Measurements from ENCODE around the gene CR1. TPM values are rescaled to one million over a fixed set of nuclear protein-coding genes. Genes with fewer than 3 reads are reported as not detected.
A peak's percentile ranks its signal among the peaks of the same experiment; 100 is the strongest.

Gene CR1
- polyA plus RNA-seq (2013, experiment 1 of 2): 0.20 TPM
- polyA plus RNA-seq (2013, experiment 2 of 2): 0.06 TPM

- no peaks in the 10 kb centered on the region for H3K36me3 ChIP-seq (ENCODE audit: insufficient read depth, low read length)
- H3K9ac ChIP-seq (ENCODE audit: low read depth, low read length): peak within 1 kb of the TSS; percentile 77
- no peaks in the 10 kb centered on the region for H3K9me3 ChIP-seq (ENCODE audit: insufficient read depth, low read depth, low read length)
- 3% methylated on average over 68 of the region's 68 CpGs for WGBS
- peaks cover 56% of the 10 kb centered on the region for H3K27me3 ChIP-seq (ENCODE audit: insufficient read depth, low read length)
- peak within 1 kb of the TSS; percentile 64 for H3K4me3 ChIP-seq (ENCODE audit: low read length)
- H3K4me1 ChIP-seq (ENCODE audit: insufficient read depth, low read length): no peaks in the 10 kb centered on the region
- H3K27ac ChIP-seq (ENCODE audit: low read depth, low read length): no peak within 1 kb of the TSS
These were observed at the start of gene CR1 for GRCh38 chr1:207495801-207496792. Gene CR1, plus strand, starts transcription at chr1:207496157. Its CDS starts 111 bp downstream, at chr1:207496268.

GRCh38 chr1:207453710-207454045 is 42.3 kb upstream of the CR1 start:
- no peaks in the 10 kb centered on the region for H3K9me3 ChIP-seq (ENCODE audit: insufficient read depth, low read depth, low read length)
- no peaks in the 10 kb centered on the region for H3K4me1 ChIP-seq (ENCODE audit: insufficient read depth, low read length)
- no peaks in the 10 kb centered on the region for H3K36me3 ChIP-seq (ENCODE audit: insufficient read depth, low read length)
- 38% methylated on average over 1 of the region's 1 CpG for WGBS
- H3K4me3 ChIP-seq (ENCODE audit: low read length): peak overlapping the region; percentile 66
- peaks cover 85% of the 10 kb centered on the region for H3K27me3 ChIP-seq (ENCODE audit: insufficient read depth, low read length)
- H3K9ac ChIP-seq (ENCODE audit: low read depth, low read length): no peak overlapping the region
- no peak overlapping the region for H3K27ac ChIP-seq (ENCODE audit: low read depth, low read length)

- no peaks in the 10 kb centered on the region for H3K4me1 ChIP-seq (ENCODE audit: insufficient read depth, low read length)
- H3K36me3 ChIP-seq (ENCODE audit: insufficient read depth, low read length): no peaks in the 10 kb centered on the region
- peak within 1 kb of the TSS; percentile 58 for H3K9ac ChIP-seq (ENCODE audit: low read depth, low read length)
- H3K4me3 ChIP-seq (ENCODE audit: low read length): peak within 1 kb of the TSS; percentile 66
- H3K9me3 ChIP-seq (ENCODE audit: insufficient read depth, low read depth, low read length): no peaks in the 10 kb centered on the region
- WGBS: 1% methylated on average over 75 of the region's 75 CpGs
- peaks cover 83% of the 10 kb centered on the region for H3K27me3 ChIP-seq (ENCODE audit: insufficient read depth, low read length)
- H3K27ac ChIP-seq (ENCODE audit: low read depth, low read length): no peak within 1 kb of the TSS
These were observed 41.7 kb upstream of the CR1 start, which contains the start of gene CR2 for GRCh38 chr1:207454046-207454964. Gene CR2, plus strand, starts transcription at chr1:207454328. Its CDS starts 91 bp downstream, at chr1:207454419.

- peaks cover 74% of the 10 kb centered on the region for H3K27me3 ChIP-seq (ENCODE audit: insufficient read depth, low read length)
- H3K27ac ChIP-seq (ENCODE audit: low read depth, low read length): no peak overlapping the region
- no peak overlapping the region for H3K9ac ChIP-seq (ENCODE audit: low read depth, low read length)
- H3K36me3 ChIP-seq (ENCODE audit: insufficient read depth, low read length): no peaks in the 10 kb centered on the region
- H3K9me3 ChIP-seq (ENCODE audit: insufficient read depth, low read depth, low read length): no peaks in the 10 kb centered on the region
- no peaks in the 10 kb centered on the region for H3K4me1 ChIP-seq (ENCODE audit: insufficient read depth, low read length)
- WGBS: 74% methylated on average over 6 of the region's 6 CpGs
- H3K4me3 ChIP-seq (ENCODE audit: low read length): peak overlapping the region; percentile 66
These were observed 40.7 kb upstream of the CR1 start for GRCh38 chr1:207455183-207455754.

- 84% methylated on average over 1 of the region's 1 CpG for WGBS
- Histone ChIP-seq H3K27me3 (ENCODE audit: insufficient read depth, low read length) (peaks cover 45% of the 10 kb centered on the region), H3K9me3 (ENCODE audit: insufficient read depth, low read depth, low read length) (no peaks in the 10 kb centered on the region), H3K9ac (ENCODE audit: low read depth, low read length) (no peak overlapping the region), H3K36me3 (ENCODE audit: insufficient read depth, low read length) (no peaks in the 10 kb centered on the region), H3K27ac (ENCODE audit: low read depth, low read length) (no peak overlapping the region), H3K4me1 (ENCODE audit: insufficient read depth, low read length) (no peaks in the 10 kb centered on the region), H3K4me3 (ENCODE audit: low read length) (no peak overlapping the region)
These were observed 37.5 kb upstream of the CR1 start for GRCh38 chr1:207458414-207458813.

GRCh38 chr1:207459008-207459407 is 36.9 kb upstream of the CR1 start:
- Histone ChIP-seq H3K9me3 (ENCODE audit: insufficient read depth, low read depth, low read length) (no peaks in the 10 kb centered on the region), H3K27ac (ENCODE audit: low read depth, low read length) (no peak overlapping the region), H3K4me3 (ENCODE audit: low read length) (no peak overlapping the region), H3K27me3 (ENCODE audit: insufficient read depth, low read length) (peaks cover 39% of the 10 kb centered on the region), H3K9ac (ENCODE audit: low read depth, low read length) (no peak overlapping the region), H3K4me1 (ENCODE audit: insufficient read depth, low read length) (no peaks in the 10 kb centered on the region), H3K36me3 (ENCODE audit: insufficient read depth, low read length) (no peaks in the 10 kb centered on the region)
- 92% methylated on average over 2 of the region's 2 CpGs for WGBS

- Histone ChIP-seq H3K27me3 (ENCODE audit: insufficient read depth, low read length) (peaks cover 13% of the 10 kb centered on the region), H3K9ac (ENCODE audit: low read depth, low read length) (no peak overlapping the region), H3K36me3 (ENCODE audit: insufficient read depth, low read length) (no peaks in the 10 kb centered on the region)
These were observed 34.3 kb upstream of the CR1 start for GRCh38 chr1:207461649-207462048.

GRCh38 chr1:207462535-207462934 is 33.4 kb upstream of the CR1 start:
- Histone ChIP-seq H3K4me1 (ENCODE audit: insufficient read depth, low read length) (no peaks in the 10 kb centered on the region), H3K9me3 (ENCODE audit: insufficient read depth, low read depth, low read length) (no peaks in the 10 kb centered on the region), H3K36me3 (ENCODE audit: insufficient read depth, low read length) (no peaks in the 10 kb centered on the region), H3K4me3 (ENCODE audit: low read length) (no peak overlapping the region), H3K27me3 (ENCODE audit: insufficient read depth, low read length) (peaks cover 4% of the 10 kb centered on the region), H3K27ac (ENCODE audit: low read depth, low read length) (no peak overlapping the region), H3K9ac (ENCODE audit: low read depth, low read length) (no peak overlapping the region)

More at GRCh38 chr1:207461649-207462048, 34.3 kb upstream of the CR1 start:
- no peak overlapping the region for H3K4me3 ChIP-seq (ENCODE audit: low read length)
- H3K27ac ChIP-seq (ENCODE audit: low read depth, low read length): no peak overlapping the region
- H3K9me3 ChIP-seq (ENCODE audit: insufficient read depth, low read depth, low read length): no peaks in the 10 kb centered on the region
- H3K4me1 ChIP-seq (ENCODE audit: insufficient read depth, low read length): no peaks in the 10 kb centered on the region
- WGBS: 72% methylated on average over 1 of the region's 1 CpG

- Histone ChIP-seq H3K36me3 (ENCODE audit: insufficient read depth, low read length) (no peaks in the 10 kb centered on the region), H3K9me3 (ENCODE audit: insufficient read depth, low read depth, low read length) (no peaks in the 10 kb centered on the region), H3K9ac (ENCODE audit: low read depth, low read length) (no peak overlapping the region), H3K27ac (ENCODE audit: low read depth, low read length) (no peak overlapping the region), H3K4me3 (ENCODE audit: low read length) (no peak overlapping the region), H3K4me1 (ENCODE audit: insufficient read depth, low read length) (no peaks in the 10 kb centered on the region), H3K27me3 (ENCODE audit: insufficient read depth, low read length) (peaks cover 2% of the 10 kb centered on the region)
These were observed 32.9 kb upstream of the CR1 start for GRCh38 chr1:207463021-207463420.

GRCh38 chr1:207463571-207463970 is 32.4 kb upstream of the CR1 start:
- no peaks in the 10 kb centered on the region for H3K9me3 ChIP-seq (ENCODE audit: insufficient read depth, low read depth, low read length)
- H3K27ac ChIP-seq (ENCODE audit: low read depth, low read length): no peak overlapping the region
- no peaks in the 10 kb centered on the region for H3K4me1 ChIP-seq (ENCODE audit: insufficient read depth, low read length)
- WGBS: no CpG with 5 or more reads among the region's 3 CpGs
- H3K4me3 ChIP-seq (ENCODE audit: low read length): no peak overlapping the region
- H3K9ac ChIP-seq (ENCODE audit: low read depth, low read length): no peak overlapping the region
- H3K27me3 ChIP-seq (ENCODE audit: insufficient read depth, low read length): peaks cover 2% of the 10 kb centered on the region
- H3K36me3 ChIP-seq (ENCODE audit: insufficient read depth, low read length): no peaks in the 10 kb centered on the region

All from HUES64 (cell line).